ENCODE results near the gene ERFL.
"Not testable (repeated sequence)": the region's sequence is repeated elsewhere in the genome, so short reads cannot be mapped to it uniquely, and the experiment has no call there.

ERFL gene

DNA sequence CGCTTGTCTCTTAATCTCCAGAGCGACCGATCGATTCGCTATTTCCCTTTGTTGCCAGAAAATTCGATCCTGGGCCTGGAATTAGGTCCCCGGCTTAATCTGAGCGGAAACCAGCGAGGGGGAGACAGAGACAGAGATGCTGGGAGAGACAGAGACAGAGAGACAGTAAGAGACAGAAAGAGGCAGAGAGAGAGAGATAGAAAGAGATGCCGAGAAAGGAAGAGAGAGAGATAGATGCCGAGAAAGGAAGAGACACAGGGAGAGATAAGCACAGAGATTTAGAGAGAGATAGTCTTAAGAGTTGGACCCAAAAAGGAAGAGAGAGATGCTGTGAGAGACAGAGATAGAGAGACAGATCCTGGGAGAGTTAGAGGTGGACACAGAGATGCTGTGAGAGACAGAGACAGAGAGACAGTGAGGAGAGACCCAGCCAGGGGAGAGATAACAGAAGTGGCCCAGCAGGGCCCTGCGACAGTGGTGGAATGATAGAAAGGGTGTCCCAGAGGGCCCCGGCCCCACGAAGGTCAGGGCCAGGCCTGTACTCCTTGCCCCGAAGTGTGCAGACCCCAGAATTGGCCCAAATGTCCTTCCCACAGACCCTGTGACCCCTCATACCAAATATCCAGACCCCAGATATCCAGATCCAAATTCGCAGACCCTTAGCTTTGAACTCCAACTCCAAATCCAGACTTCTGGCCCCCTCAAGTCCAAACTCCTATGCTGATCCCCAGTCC is 1.3 kb downstream of the ERFL start:
- no peak for DNase-seq

DNA sequence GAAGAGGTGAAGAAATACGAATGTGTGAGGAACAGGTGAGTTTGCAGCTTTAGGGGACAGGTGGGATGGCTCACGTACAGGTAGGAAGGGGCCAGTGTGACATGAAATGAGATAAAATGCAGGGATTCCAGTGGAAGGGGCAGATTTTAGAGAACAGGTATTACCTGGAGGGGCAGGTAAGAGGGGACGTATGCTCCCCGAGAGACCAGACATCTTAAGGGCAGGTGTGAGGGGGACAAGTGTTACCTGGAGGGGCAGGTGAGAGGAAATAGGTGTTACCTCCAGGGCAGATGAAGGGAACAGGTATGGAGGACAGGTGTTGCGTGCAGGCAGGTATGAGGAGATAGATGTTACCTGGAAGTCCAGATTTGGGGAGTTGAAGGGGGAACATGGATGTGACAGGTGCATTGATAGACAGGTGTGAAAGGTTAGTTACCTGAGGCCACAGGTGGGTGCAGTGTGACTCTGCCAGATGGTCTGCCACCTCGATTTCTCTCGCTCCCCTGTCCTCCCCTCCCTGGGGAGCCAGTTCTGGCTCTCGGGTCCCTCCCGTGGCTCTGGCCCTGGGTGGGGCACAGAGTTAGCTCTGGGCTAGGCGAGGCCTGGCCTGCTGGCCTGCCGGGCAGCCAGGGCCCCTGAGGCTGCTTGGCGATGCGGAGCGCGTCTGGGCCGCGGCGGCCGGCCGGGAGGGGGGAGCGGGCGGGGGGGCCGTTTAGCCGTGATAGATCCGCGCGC is 2.1 kb downstream of the ERFL start:
- no peak for DNase-seq

DNA sequence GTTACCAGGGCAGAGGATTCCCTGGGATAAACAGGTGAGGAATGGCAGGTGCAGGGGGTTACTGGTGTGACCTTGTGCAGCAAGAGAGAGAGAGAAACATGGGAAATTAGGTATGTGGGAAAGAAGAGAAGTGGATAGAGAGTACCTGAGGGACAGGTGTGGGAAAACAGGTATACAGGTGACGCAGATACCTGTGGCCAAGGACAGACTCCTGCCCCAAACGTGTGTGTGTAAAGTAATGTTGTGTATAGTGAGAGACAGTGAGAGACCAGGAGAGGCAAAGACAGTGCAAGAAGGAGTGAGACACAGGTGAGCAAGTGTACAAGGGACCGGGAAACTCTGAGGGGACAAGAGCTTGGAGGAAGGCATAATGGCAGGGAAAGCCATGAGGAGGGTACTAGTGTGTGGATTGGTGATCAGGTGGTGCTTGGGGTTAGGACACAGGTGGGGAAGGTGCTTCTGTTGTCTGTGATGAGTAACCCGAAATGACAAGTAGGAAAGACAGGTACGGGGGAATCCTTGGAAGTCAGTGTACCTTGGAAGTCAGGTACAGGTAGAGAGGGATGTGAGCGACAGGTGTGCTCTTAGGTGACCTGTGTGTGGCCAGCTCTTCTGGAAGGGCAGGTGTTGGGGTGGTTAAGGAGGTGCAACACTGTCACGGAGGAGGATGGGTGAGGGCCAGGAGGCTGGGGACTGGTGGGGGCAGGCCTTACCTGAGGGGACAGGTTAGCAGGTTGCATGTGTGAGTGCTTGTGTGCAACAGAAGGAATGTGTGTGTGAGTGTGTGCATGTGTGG is 2.8 kb downstream of the ERFL start:
- DNase-seq = no peak

DNA sequence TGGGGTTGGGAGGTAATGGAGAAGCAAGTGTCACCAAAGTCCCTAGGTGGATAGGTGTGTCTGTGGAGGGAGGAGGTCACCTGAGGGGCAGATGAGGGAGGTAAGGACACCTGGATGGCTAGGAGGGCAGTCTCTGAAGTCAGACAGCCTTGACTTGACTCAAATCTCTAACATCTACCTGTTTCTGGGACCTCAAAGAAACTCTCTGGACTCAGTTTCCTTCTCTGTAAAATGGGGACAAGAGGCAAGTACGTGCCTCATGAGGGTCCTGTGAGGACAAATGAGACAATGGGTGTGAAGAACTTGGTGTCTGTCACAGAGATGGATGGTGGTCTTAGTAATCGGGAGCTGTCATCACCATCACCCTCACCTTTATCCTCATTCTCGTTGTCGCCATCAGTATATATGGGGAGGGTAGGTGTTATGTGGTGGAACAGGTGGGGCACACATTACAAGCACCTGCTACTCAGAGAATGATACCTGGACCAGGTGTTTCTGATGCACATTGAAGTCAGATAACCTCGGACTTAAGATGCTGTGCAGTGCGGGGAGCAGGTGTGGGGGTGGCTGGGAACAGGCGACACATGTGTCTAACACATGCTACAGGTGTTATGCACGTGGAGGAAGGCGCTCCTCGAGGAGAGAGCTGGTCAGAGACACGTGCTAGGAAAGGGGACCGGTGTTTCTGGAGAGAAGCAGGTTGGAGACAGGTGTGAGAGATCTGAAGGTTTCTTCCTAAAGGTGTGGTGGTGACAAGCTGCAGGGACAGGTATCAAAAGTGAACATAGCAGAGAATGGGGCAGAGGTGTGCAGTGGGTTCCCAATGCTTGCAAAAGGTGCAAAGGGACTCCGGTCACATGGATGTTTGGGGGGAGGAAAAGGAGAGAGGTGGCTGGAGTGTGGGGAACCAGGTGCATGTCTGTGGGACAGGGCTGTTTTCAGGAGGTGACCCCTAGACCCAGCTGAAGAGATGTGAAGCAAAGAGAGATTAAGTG is 3.8 kb downstream of the ERFL start:
- no peak for DNase-seq

DNA sequence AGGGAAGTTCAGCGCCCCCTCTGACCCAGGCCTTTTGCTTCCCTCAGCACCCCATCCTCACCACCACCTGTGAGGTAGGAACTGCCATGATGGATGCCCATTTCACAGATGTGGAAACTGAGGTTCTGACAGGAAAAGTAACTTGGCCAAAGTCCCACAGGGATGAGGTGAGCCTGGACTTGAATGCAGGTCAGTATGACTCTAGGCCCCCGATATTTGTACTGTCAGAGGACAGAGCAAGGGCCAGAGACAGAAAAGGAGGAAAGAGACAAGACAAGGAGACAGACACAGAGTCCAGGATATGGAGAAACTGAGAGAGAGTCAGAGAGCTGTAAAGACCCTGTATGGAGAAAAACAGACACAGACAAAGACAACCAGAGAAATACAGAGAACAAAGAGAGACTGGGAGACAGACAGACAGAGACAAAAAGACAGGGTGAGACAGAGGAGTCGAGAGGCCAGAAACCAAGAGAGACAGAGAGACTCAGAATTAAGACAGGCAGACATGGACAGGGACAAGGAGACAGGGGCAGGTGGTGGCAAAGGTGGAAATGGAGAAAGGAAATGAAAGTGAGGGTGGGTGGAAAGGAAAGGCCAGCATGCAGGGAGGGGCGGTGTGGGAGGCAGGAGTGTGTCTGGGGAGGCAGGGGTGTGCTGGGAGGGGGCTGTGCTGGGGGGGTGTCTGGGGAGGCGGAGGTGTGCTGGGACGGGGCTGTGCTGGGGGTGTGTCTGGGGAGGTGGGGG is 5.0 kb downstream of the ERFL start:
- no peak for DNase-seq

DNA sequence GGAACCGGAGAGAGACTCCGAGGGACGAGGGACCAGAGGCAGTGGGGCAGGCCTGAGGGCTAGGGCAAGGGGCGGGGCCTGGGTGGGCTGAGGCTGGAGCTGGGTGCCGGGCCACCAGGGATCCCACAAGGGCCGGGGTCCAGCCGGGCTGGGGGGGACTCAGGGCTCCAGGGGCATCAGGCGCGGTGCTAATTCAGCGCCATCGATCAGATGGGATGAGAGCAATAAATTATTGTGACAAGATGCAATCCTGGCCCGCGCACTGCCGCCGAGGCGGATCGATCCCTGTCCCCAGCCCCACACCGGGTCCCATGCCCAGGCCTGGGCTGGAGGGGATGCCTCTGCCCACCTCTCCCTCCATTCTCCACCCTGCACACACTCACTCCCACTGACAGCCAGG is 5.7 kb downstream of the ERFL start:
- DNase-seq = no peak

DNA sequence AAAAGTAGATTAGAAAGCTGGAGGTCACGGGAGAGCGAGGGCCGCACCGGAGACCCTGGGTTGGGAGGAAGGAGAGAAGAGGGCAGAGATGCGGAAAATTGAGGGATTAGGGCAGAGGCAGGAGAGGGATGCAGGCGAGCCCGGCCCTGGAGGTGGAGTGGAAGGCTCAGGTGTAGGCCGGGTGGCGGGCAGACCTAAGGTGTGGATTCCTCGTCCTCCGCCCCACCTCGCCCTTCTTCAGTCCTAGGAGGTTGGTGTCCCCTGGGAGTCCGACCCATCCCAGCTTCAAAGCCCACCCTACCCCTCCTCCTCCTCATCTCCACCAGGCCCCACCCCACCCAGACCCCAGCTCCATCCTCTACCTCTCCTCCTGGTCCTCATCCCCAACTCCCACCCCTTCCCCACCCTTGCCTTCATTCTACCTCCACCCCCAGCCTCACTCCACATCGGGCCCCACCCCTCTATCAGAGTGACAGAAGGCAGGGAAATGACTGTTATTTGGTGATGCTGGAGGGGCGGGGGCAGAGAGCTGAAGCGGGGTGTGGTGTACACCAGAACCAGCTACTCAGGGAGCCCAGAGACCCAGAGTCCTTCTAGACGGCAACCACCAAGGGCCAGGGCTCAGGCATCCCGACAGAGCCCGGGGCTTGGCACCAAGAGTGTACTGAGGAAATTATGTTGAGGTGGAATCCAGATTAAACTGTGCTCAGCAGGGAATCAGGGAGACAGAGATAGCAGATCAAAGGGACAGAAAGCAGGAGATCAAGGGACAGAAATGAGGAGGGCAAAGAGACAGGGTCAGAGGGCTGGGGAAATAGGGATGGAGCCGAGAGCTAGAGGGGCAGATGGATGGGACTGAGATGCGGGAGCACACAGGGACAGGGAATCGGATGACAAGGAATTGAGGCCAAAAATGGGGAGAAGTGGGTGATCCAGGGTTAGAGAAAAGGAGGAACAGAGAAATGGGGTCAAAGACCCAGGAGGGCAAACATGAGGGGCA is 6.4 kb downstream of the ERFL start:
- DNase-seq = no peak

DNA sequence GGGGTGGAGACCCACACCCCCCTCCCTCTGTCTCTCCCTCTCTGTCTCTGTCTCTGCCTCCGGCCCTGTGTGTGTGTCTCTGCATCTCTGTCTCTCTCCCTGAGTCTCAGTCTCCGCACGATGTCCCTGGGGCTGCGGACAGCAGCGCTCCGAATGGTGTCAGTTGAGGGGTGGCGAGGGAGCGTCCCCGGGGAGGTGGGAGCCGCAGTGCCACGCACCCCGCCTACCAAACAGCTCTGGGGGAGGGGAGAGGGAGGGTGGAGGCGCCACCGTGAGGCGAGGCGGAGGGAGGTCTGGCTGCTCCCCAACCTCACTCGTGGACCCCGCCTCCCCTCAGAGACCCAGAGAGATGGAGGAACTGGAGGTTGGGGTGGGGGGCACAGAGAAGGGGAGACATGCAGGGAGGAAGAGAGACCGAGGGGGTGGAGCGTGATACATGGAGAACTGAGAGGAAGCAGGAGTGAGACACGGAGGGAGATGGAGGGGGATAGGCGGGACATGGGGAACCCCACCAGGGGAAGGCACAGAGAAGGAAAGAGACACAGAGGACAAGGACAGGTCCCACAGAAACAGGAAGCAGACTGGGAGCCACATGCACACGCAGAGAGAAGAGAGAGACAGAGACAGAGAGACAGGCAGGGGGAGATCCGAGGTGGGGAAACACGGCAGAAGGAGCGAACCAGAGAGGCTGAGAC is 7.2 kb downstream of the ERFL start:
- DNase-seq = no peak

DNA sequence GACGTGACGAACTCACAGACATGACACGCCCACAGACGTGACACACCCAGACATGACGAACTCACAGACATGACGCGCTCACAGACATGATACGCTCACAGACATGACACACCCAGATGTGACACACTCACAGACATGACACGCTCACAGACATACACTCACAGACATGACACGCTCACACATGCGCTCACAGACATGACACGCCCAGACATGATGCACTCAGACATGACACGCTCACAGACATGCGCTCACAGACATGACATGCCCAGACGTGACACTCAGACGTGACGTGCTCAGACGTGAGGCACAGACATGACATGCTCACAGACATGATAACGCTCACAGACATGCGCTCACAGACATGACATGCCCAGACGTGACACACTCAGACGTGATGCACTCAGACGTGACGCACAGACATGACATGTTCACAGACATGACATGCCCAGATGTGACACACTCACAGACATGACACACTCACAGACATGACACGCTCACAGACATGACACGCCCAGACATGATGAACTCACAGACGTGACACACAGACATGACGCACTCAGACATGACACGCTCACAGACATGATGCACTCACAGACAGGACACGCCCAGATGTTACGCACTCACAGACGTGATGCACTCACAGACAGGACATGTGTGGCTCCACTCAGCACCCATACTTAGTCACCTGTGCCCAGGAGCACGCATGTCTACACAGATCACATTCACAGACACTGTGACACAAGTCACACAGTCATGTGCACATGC is 8.1 kb downstream of the ERFL start:
- no peak for DNase-seq

DNA sequence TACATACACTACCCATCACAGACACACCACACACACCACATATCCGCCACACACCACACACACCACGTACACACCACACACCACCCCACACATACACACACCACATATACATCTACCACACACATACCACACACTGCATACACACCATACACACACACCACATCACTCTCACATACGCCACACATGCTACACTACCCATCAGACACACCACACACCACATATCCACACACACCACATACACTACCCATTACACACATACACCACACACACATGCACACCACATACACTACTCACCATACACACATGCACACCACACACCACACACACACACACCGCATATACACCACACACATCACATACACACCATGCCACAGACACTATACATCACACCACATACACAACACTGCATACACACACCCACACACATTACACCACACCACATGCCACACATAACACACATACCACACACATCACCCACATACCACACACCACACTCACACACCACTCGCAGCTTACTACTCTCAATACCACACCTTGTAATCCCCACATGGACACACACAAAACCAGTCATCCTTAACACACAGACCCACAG is 9.5 kb downstream of the ERFL start:
- no peak for DNase-seq

DNA sequence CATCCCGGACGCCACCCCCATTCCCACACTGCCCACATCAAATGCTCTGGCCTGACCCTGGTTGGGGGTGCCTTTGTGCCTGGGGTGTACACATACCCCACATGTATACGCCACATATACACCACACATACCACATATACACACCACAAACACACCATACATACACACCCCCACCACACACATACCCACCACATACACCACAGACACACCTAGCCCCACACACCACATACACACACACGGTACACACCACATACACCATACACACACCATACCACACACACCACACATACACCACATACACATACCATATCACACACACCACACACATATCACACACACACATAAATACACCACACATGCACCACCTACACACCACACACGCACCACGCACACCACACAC is 10.2 kb downstream of the ERFL start:
- no peak for DNase-seq

DNA sequence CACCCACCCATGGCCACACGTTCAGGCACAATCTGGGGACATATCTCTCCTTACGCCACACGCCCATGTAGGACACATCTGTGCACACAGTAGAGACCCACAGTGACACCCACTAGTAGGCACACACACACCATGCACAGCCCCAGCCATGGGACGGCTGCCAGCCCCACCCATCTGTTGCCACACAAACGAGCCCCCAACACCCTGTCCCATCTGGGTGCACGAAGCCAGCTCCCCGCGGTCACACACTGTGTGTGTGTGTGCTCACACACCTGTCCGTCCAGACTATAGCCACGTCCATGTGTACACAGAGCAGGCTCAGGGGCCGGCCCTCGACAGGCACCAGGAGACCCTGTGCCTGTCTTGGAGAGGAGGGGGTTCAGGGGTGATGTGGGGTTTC is 10.6 kb downstream of the ERFL start:
- DNase-seq = no peak

DNA sequence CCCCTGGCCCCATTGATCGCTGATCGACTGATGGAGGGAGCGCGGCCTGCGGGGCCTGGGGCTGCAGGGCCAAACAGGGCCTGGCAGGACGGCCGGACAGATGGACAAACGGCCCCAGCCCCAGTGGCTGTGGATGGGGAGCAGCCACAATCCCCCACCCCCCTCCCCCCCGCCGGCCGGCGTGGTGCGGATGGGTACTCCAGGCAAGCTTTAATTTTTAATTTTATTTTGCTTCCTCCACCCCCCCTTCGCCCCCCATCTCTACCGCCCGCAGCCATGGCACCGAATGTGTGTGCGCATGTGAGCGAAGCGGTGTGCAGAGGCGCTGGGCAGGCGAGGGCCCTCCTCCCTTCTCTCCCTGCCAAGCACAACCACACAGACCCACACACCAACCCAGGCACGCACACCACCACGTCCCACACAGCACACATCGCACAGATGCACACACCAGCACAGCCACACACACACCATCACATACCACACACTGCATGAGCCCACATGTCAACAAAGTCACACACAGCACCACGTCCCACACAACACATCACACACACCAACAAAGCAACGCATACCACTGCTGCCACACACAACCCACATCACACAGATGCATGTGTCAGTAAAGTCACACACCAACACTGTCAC is 12.4 kb downstream of the ERFL start:
- DNase-seq = no peak

DNA sequence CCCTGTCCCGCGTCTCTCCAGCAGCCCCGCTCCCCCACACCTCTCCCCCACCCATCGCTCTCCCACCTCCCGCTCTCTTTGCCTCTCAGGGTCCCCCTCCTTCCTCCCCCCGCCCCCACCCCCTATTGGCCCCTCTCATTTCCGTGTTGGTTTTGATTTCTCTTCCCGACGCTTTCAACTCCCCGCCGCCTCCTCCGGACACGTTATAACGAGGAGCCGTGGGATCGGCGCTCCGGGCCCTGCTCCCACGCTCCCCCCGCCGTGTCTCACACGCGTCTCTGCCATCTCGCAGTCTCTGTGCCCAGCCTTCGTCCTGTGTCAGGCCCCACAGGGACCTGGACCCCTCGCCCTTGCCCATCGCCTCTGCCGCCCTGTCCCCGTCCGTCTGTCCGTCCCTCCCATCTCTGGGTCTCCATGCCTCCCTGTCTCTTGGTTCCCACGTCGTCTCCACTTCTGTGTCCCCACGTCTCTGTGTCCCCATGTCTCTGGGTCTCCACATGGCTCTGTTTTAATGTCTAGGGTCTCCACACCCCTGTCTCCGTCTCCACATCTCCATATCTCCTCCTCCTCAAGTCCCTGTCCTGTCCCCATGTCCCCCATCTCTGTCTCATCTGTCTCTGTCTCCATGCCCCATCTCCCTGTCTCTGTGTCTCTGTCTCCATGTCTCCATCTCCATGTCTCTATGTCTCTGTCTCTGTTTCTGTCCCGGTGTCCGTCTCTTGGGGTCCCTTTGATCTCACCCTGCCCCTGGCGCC is 13.1 kb downstream of the ERFL start:
- no peak for DNase-seq

DNA sequence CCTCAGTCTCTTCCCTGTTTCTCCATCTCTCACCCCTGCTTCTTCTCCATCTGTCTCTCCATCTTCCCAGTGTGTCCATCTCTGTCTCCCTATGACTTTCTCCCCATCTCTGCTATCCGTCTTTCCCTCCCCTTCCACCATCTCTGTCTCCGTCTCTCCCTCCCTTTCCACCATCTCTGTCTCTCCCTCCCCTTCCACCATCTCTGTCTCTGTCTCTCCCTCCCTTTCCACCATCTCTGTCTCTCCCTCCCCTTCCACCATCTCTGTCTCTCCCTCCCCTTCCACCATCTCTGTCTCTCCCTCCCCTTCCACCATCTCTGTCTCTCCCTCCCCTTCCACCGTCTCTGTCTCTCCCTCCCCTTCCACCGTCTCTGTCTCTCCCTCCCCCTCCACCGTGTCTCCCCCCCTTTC is 13.8 kb downstream of the ERFL start:
- DNase-seq = not testable (repeated sequence)

DNA sequence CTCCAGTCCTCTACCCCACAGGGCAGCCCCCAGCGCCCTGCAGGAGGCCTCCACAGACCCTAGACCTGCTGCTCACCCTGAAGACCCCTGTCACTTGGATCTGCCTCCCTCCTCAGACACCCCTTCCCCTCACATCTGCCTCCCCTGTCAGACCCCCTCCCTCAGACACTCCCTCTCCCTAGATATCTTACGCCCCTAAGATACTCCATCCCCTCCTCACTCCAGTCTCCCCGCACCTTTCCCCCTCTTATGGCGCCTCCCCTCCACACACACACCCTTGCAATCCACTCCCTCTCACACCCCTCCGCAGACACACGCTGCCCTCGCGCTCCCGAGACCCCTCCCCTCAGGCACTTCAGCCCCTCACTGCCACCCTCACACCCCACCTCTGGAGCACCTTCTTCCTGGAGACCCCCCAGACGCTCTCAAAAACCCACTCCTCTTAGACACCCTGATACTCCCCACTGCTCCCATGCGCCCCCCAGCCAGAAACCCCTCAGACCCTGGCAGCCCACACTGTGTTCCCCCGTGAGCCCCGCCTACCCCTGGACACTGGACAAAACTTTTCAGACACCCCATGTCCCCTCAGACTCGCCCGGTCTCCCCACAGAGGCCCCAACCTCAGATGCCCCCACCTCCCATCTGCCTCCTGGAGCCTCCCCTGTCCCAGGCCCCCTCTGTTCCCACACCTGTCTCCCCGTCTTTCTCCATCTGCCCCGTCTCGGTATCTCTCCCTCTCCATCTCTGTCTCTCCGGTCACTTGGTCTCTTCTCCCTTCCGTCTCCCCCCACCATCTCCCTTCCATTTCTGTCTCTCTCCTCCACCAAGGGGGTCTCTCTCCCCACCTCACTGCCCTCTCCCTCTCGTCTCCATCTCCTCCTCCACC is 14.5 kb downstream of the ERFL start:
- no peak for DNase-seq
